GM10266 (cell line): ENCODE data around the gene CUEDC1.
A peak's percentile ranks its signal among the peaks of the same experiment; 100 is the strongest.

Experiments used
- DNase-seq: peaks from one replicate; pipeline ENCODE4 v3.0.0; 2012; ENCODE audit errors: extremely low spot score
- TF ChIP-seq, protein P1 (sequence below): IDR thresholded peaks from 2 replicates; pipeline ENCODE4 v1.5.1; 2012; ENCODE audit warnings: mild to moderate bottlenecking, low read depth; ENCODE audit not compliant: control insufficient read depth, insufficient read depth; ENCODE audit errors: missing control alignments

CUEDC1 gene, protein sequence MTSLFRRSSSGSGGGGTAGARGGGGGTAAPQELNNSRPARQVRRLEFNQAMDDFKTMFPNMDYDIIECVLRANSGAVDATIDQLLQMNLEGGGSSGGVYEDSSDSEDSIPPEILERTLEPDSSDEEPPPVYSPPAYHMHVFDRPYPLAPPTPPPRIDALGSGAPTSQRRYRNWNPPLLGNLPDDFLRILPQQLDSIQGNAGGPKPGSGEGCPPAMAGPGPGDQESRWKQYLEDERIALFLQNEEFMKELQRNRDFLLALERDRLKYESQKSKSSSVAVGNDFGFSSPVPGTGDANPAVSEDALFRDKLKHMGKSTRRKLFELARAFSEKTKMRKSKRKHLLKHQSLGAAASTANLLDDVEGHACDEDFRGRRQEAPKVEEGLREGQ

DNA sequence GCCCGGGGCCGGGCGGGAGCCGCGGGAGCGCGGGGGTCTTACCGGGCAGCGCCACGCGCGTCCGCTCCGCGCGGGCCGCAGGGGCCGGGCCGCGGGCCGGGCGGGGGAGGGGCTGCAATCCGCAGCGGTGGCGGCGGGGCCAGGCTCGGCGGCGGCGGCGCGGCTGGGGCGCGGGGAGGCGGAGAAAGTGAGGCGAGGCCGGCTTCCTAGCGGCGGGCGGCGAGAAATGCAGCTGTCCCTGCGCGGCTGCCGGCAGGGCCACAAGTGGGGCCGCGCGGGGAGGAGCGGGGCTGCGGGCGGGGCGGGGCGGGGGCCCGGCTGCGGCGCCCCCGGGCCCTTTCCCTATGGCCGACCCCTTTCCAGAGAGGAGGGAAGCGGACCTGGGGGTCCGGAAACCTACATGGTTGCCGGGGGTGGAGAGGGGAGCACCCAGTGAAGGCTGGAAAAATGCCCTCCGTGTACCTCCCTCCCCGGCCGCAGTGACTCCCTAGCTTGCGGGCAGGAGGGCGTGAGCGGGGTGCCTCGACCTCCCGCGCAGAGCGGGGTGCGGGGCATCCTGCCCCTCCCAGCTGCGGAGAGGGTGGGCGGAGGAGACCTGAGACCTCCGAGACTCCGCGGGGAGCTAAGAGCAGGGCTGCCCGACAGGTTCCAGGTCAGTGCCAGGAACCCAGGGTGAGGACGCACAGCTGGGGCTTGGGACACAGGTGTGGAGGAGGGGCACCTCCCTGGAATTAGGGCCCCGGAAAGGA lies at the start of gene CUEDC1:
TSS of gene CUEDC1 (minus strand) at position 230 of the 749 bp plus-strand sequence. CDS start 69,848 bp downstream, outside the sequence.
- TF ChIP-seq, protein P1, sequence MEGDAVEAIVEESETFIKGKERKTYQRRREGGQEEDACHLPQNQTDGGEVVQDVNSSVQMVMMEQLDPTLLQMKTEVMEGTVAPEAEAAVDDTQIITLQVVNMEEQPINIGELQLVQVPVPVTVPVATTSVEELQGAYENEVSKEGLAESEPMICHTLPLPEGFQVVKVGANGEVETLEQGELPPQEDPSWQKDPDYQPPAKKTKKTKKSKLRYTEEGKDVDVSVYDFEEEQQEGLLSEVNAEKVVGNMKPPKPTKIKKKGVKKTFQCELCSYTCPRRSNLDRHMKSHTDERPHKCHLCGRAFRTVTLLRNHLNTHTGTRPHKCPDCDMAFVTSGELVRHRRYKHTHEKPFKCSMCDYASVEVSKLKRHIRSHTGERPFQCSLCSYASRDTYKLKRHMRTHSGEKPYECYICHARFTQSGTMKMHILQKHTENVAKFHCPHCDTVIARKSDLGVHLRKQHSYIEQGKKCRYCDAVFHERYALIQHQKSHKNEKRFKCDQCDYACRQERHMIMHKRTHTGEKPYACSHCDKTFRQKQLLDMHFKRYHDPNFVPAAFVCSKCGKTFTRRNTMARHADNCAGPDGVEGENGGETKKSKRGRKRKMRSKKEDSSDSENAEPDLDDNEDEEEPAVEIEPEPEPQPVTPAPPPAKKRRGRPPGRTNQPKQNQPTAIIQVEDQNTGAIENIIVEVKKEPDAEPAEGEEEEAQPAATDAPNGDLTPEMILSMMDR = peak; percentile 55
- peak; percentile 88 for DNase-seq

DNA sequence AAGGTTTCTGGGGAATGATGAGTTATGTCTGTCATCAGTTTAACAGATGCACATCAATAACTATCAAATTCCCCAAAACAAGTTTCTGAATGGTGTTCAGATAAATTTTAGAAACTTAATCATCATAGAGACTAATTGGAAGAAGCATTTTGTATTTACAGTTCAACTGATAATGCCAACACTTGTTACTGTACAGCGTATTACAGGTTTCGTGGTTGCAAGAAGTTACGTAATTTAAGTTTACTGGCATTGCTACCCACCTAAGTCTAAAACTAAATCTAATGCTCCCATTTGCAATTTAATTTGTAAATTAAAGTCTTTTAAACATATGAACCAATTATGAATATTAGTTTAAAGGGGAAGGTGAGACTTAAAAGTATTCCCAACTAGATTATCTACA lies 48.8 kb upstream of the CUEDC1 start:
- TF ChIP-seq, protein P1 = no peak
- DNase-seq = no peak

DNA sequence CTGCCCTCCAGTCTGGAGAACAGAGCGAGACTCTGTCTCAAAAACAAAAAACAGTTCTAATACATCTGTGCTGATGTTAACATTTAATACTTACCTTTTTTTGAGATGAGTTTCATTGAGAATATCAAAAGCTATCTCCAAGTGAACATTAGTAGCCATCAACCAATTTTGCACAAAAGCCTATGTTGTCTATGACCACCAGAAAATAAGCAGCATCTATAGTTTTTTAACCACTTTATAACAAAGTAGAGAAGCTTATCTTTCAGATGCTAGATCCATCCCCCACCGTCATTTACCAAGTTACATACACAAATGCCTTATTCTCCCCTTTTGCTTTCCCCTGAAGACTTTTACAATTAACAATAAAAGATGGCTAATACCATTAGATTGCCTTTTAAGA lies 47.8 kb upstream of the CUEDC1 start:
- TF ChIP-seq, protein P1 = no peak
- DNase-seq = no peak

DNA sequence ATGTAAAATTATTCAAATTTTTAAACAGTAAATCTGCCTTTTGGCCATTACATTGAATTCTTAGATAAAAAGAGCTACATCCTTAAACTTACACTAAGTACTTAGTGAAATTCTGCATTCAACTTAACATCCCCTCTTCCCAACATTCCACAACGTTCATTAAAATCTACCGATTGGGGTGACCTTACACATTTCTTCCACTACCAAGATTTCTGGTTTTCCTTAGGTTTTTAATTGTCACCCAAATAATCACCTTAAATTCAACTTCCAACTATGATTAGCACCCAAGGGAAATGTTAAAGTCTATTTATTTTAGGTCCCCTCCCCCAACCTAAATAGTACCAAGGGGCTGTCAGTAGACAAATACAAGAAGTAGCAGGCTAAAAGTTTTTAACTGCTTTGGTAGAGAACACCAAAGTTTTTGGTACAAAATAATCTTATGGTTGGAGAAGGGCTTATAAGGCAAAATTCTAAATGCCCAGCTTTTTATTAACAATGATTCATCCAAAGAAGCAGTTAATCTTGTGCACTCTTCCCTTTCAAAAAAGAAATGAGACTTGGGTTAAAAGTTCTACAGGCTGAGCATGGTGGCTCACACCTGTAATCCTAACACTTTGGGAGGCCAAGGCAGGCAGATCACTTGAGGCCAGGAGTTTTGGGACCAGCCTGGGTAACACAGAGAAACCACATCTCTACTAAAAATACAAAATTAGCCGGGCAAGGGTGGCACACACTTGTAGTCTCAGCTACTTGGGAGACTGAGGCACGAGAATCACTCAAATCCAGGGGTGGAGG lies 47.1 kb upstream of the CUEDC1 start:
- no peak for DNase-seq
- TF ChIP-seq, protein P1 = no peak

DNA sequence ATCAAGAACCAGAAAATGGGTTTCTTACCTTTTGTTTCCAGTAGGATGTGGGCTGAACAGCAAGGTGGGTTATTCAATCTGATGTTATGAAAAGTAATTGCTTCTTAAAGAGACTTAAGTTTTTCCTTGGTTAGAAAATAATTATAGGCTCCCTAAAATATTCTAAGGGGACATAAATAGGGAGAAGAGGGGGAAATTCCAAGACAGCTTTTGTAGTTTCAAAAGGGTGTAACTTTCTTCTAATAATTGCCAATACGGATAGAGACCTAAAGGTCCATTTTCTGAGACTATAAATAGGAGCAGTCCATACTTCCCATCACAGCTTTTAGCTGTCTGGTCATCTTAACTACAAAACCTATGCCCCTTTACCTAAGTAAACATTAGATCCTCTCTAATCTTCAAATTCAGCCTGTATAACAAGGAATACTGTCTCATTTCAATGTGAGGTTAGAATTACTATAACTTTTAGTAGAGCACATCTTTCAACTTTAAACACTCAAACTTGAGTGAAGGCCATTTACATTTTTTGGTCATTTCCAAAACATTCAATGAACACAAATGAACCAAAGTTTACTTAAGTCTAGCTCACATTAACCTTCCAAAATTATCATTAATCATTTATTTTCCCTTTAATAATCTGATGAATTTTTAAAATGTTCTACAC lies 46.4 kb upstream of the CUEDC1 start:
- TF ChIP-seq, protein P1 = no peak
- DNase-seq = no peak

DNA sequence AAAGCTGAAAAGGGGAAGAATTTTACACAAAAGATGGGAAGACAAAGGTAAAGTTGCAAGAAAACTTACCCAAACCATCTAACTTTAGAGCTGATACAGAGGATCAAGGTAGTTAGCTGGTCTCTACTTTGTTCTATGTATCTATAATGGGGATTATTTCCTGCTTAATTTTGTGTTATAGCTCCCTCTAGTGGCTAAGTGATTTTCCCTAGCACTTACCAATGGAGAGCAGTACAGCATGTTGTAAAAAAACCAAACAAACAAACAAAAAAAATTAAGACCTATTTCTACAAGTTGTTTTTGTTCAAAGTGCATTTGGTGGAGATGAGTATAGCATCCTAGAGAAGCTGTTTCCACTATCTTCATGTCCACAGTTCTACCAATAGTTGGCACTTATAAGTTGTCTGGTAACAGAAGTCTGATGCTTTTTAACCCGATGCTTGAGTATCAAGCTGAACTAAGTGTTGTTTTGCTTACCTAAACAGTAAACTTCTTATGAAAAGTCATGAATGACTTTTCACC lies 44.3 kb upstream of the CUEDC1 start:
- TF ChIP-seq, protein P1 = peak; percentile 78
- no peak for DNase-seq
